ENCODE data around the gene TSC22D1.
"Not testable (repeated sequence)": the region's sequence is repeated elsewhere in the genome, so short reads cannot be mapped to it uniquely, and the experiment has no call there.

DNA sequence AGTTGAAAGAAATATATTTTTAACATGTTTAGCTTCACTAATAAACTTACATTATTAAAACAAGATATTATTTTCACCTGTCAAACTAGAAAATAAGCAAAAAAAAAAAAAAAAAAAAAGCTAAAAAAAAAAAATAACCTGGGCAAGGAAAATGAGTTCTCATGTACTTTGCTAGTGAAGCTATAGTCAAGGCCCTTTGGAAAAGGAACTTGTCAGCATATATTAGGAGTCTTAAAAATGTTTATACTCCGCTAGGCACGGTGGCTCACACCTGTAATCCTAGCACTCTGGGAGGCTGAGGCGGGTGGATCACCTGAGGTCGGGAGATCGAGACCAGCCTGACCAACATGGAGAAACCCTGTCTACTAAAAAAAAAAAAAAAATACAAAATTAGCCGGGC lies 66.3 kb downstream of the TSC22D1 start:
- not testable (repeated sequence) for TF ChIP-seq POLR2A, POLR2AphosphoS5 (IDR thresholded peaks at IDR 0.05)
- TF ChIP-seq, protein P1, sequence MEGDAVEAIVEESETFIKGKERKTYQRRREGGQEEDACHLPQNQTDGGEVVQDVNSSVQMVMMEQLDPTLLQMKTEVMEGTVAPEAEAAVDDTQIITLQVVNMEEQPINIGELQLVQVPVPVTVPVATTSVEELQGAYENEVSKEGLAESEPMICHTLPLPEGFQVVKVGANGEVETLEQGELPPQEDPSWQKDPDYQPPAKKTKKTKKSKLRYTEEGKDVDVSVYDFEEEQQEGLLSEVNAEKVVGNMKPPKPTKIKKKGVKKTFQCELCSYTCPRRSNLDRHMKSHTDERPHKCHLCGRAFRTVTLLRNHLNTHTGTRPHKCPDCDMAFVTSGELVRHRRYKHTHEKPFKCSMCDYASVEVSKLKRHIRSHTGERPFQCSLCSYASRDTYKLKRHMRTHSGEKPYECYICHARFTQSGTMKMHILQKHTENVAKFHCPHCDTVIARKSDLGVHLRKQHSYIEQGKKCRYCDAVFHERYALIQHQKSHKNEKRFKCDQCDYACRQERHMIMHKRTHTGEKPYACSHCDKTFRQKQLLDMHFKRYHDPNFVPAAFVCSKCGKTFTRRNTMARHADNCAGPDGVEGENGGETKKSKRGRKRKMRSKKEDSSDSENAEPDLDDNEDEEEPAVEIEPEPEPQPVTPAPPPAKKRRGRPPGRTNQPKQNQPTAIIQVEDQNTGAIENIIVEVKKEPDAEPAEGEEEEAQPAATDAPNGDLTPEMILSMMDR (IDR thresholded peaks at IDR 0.05): not testable (repeated sequence)
